IMR-90 (cell line): Measurements from ENCODE around the gene CDC26. TPM values are rescaled to one million over a fixed set of nuclear protein-coding genes. Genes with fewer than 3 reads are reported as not detected.

ENCODE experiments used
- ATAC-seq: fragments of 200-7000 bp; cut with Tn5 transposase; 2 replicates; pipeline ENCODE4 v1.9.1; 2020; ENCODE audit warnings: low read depth, mild to moderate bottlenecking, moderate library complexity
- BruUV-seq: library from RNA; stranded (reverse); fragments of 400-500 nt; replicated peaks from 2 replicates; lab custom pipeline; 2021; lab: Mats Ljungman, UMichigan
- CTCF ChIA-PET: fragments of 300-600 bp; formaldehyde crosslinking; extraction: SDS; loops from one replicate; lab custom pipeline; 2021; ENCODE audit warnings: antibody characterized with exemption; lab: Yijun Ruan, JAX
- POLR2A ChIA-PET: fragments of 300-600 bp; sonication (Branson Sonifier 250); formaldehyde crosslinking; loops from one replicate; lab custom pipeline; 2022; ENCODE audit warnings: antibody characterized with exemption; ENCODE audit not compliant: unreplicated experiment; lab: Charles Lee
- DNase-seq: peaks from one replicate; pipeline ENCODE4 v3.0.0; 2013
- H2AFZ ChIP-seq: replicated peaks from 2 replicates; pipeline ENCODE3; 2013; ENCODE audit warnings: low read length, mild to moderate bottlenecking; ENCODE audit not compliant: poor library complexity
- H2AK5ac ChIP-seq: 2 replicates; pipeline ENCODE4 v1.6.1; 2013; ENCODE audit warnings: low read depth, low read length, inconsistent platforms
- H2AK9ac ChIP-seq: replicated peaks from 2 replicates; pipeline ENCODE3; 2013; ENCODE audit warnings: mild to moderate bottlenecking, low read depth, low read length, moderate library complexity; ENCODE audit not compliant: poor library complexity
- H2BK120ac ChIP-seq: 2 replicates; pipeline ENCODE4 v1.6.1; 2013; ENCODE audit warnings: low read depth, low read length, inconsistent platforms
- H2BK15ac ChIP-seq: 3 replicates; pipeline ENCODE4 v1.6.1; 2013; ENCODE audit warnings: low read depth, low read length, inconsistent platforms
- H2BK20ac ChIP-seq: 2 replicates; pipeline ENCODE4 v1.6.1; 2013; ENCODE audit warnings: low read depth, mild to moderate bottlenecking, inconsistent platforms, low read length, moderate library complexity
- H2BK5ac ChIP-seq: 2 replicates; pipeline ENCODE4 v1.6.1; 2013; ENCODE audit warnings: mild to moderate bottlenecking, low read depth, low read length, inconsistent platforms; ENCODE audit not compliant: poor library complexity, severe bottlenecking
- H3K14ac ChIP-seq: replicated peaks from 2 replicates; pipeline ENCODE4 v1.6.1; 2013; ENCODE audit warnings: low read depth, low read length, inconsistent platforms
- H3K18ac ChIP-seq: 2 replicates; pipeline ENCODE4 v1.6.1; 2013; ENCODE audit warnings: low read depth, low read length, control low read depth
- H3K23ac ChIP-seq: 2 replicates; pipeline ENCODE4 v1.6.1; 2013; ENCODE audit warnings: low read depth, low read length, inconsistent platforms
- H3K27ac ChIP-seq: 2 replicates; pipeline ENCODE4 v1.5.1; 2013; ENCODE audit warnings: mild to moderate bottlenecking, control low read depth, low read length; ENCODE audit not compliant: insufficient read depth
- H3K27me3 ChIP-seq: 2 replicates; pipeline ENCODE4 v1.6.1; 2013; ENCODE audit warnings: low read length; ENCODE audit not compliant: control insufficient read depth, insufficient read depth
- H3K36me3 ChIP-seq: 2 replicates; pipeline ENCODE4 v1.6.1; 2013; ENCODE audit warnings: low read length, mixed read lengths; ENCODE audit not compliant: control insufficient read depth, insufficient read depth
- H3K4ac ChIP-seq: 2 replicates; pipeline ENCODE4 v1.6.1; 2013; ENCODE audit warnings: low read depth, low read length, inconsistent platforms
- H3K4me1 ChIP-seq: 2 replicates; pipeline ENCODE4 v1.6.1; 2013; ENCODE audit warnings: low read length, mixed read lengths; ENCODE audit not compliant: control insufficient read depth, insufficient read depth
- H3K4me2 ChIP-seq: 2 replicates; pipeline ENCODE4 v1.6.1; 2013; ENCODE audit warnings: low read depth, mild to moderate bottlenecking, control low read depth, low read length, moderate library complexity
- H3K4me3 ChIP-seq: 2 replicates; pipeline ENCODE4 v1.5.1; 2013; ENCODE audit warnings: low read depth, mild to moderate bottlenecking, control low read depth, low read length, moderate library complexity; ENCODE audit not compliant: insufficient read depth
- H3K56ac ChIP-seq: 2 replicates; pipeline ENCODE4 v1.6.1; 2013; ENCODE audit warnings: low read length, inconsistent platforms; ENCODE audit not compliant: insufficient read depth; ENCODE audit errors: extremely low read depth
- H3K79me1 ChIP-seq, 2 experiments: 2 replicates each; pipeline ENCODE4 v1.6.1; 2013; ENCODE audit warnings: low read length in 2 of 2, inconsistent platforms in 1 of 2, low read depth in 1 of 2
- H3K9ac ChIP-seq: 2 replicates; pipeline ENCODE4 v1.6.1; 2013; ENCODE audit warnings: low read depth, low read length, control low read depth
- H3K9me1 ChIP-seq: 2 replicates; pipeline ENCODE4 v1.6.1; 2013; ENCODE audit warnings: low read length, inconsistent platforms; ENCODE audit not compliant: insufficient read depth
- H3K9me3 ChIP-seq: 2 replicates; pipeline ENCODE4 v1.6.1; 2013; ENCODE audit warnings: low read length; ENCODE audit not compliant: control insufficient read depth, insufficient read depth
- H4K20me1 ChIP-seq: 2 replicates; pipeline ENCODE4 v1.6.1; 2013; ENCODE audit warnings: low read length, inconsistent platforms; ENCODE audit not compliant: insufficient read depth
- H4K5ac ChIP-seq: 2 replicates; pipeline ENCODE4 v1.6.1; 2013; ENCODE audit warnings: mild to moderate bottlenecking, low read depth, low read length, control low read depth
- H4K8ac ChIP-seq, 2 experiments: 2 replicates each; pipeline ENCODE4 v1.6.1; 2013; ENCODE audit warnings: low read depth in 2 of 2, low read length in 2 of 2, control low read depth in 1 of 2, inconsistent platforms in 1 of 2
- H4K91ac ChIP-seq: 2 replicates; pipeline ENCODE4 v1.6.1; 2013; ENCODE audit warnings: low read depth, low read length, inconsistent platforms; ENCODE audit not compliant: insufficient read depth
- CHD1 ChIP-seq: IDR thresholded peaks from 2 replicates; pipeline ENCODE4 v1.6.1; 2012; ENCODE audit warnings: low read depth, low read length, improper control_type of control experiment
- ELK1 ChIP-seq: fragments of 150-350 bp; IDR thresholded peaks from 2 replicates; pipeline ENCODE4 v1.6.1; 2016; ENCODE audit warnings: low read depth, mild to moderate bottlenecking, low read length, moderate library complexity, borderline replicate concordance
- FOS ChIP-seq: fragments of 150-350 bp; IDR thresholded peaks from 2 replicates; pipeline ENCODE4 v1.6.1; 2016; ENCODE audit warnings: low read depth, low read length
- MAZ ChIP-seq: IDR thresholded peaks from 2 replicates; pipeline ENCODE4 v1.6.1; 2012; ENCODE audit warnings: low read depth, mild to moderate bottlenecking, low read length, improper control_type of control experiment, moderate library complexity, borderline replicate concordance
- NFE2L2 ChIP-seq: fragments of 150-350 bp; IDR thresholded peaks from 2 replicates; pipeline ENCODE4 v1.6.1; 2016; ENCODE audit warnings: low read depth, mild to moderate bottlenecking, low read length
- POLR2A ChIP-seq: IDR thresholded peaks from 2 replicates; pipeline ENCODE4 v1.6.1; 2012; ENCODE audit warnings: mild to moderate bottlenecking, low read depth, low read length
- RCOR1 ChIP-seq: IDR thresholded peaks from 2 replicates; pipeline ENCODE4 v1.6.1; 2012; ENCODE audit warnings: mild to moderate bottlenecking, low read length, improper control_type of control experiment; ENCODE audit not compliant: insufficient replicate concordance
- RFX5 ChIP-seq: IDR thresholded peaks from 2 replicates; pipeline ENCODE4 v1.8.0; 2012; ENCODE audit warnings: low read depth, mild to moderate bottlenecking, low read length, moderate library complexity
- USF2 ChIP-seq: fragments of 150-350 bp; IDR thresholded peaks from 2 replicates; pipeline ENCODE4 v1.6.1; 2017; ENCODE audit warnings: mild to moderate bottlenecking, antibody characterized with exemption, low read length, low read depth
- WGBS, 2 experiments: methylation state at CpG; one replicate each; pipeline versions ENCODE4 v1.1.5 to v1.1.7; 2013; ENCODE audit warnings: missing lambda C conversion rate in 2 of 2; ENCODE audit not compliant: insufficient read length in 1 of 2; ENCODE audit errors: extremely low coverage in 2 of 2; 5-methylcytosine and 5-hydroxymethylcytosine counted together
- dilution Hi-C: fragments of 300-500 bp; cut with HindIII; formaldehyde crosslinking; loops from one replicate; pipeline ENCODE4 v1.14.3; 2018; ENCODE audit warnings: low sequenced_read_pairs; ENCODE audit not compliant: unreplicated experiment
- in situ Hi-C: fragments of 300-500 bp; cut with MboI; formaldehyde crosslinking; loops from 3 replicates; pipeline ENCODE4 v1.14.3; 2019; ENCODE audit warnings: low sequenced_read_pairs, inconsistent platforms, mixed read lengths
- intact Hi-C: fragments of 100-400 bp; cut with micrococcal nuclease; formaldehyde crosslinking; loops from 2 replicates; pipeline ENCODE4 v1.10.0; 2022
- polyA plus RNA-seq, 3 experiments: library from polyadenylated mRNA; depleted of rRNA; stranded (reverse); fragments of >200 nt; gene quantifications; 2 replicates each; pipeline ENCODE4 v1.2.3, GENCODE V29; 2012; ENCODE audit warnings: low replicate concordance in 1 of 3
- total RNA-seq: library from RNA; depleted of rRNA; stranded (reverse); fragments of >200 nt; gene quantifications from 2 replicates; pipeline ENCODE4 v1.2.3, GENCODE V29; 2012

Gene CDC26
- total and polyA plus RNA-seq, 2 of the 4 experiments (the other 2 are of a cell fraction), result 16.5 to 32.7 TPM

- intact Hi-C loops (no loop called here), dilution Hi-C loops (no loop called here), in situ Hi-C loops (no loop called here)
- no peak overlapping the region for H2BK5ac ChIP-seq
- ATAC-seq, result no peak
- BruUV-seq, result no TSS peak
- no peak overlapping the region for H3K23ac ChIP-seq
- H3K4ac ChIP-seq, result no peak overlapping the region
- no peaks in the 10 kb centered on the region for H3K36me3 ChIP-seq
- H2AK9ac ChIP-seq, result no peak overlapping the region
- ChIA-PET POLR2A (no interaction called here), CTCF (interaction anchor here (0.7 kb wide), 1 partner anchor 14 kb away, joined by 3 read pairs; no protein-coding TSS in a partner anchor)
- 94% methylated on average over 2 of the region's 4 CpGs; no CpG with 5 or more reads in 1 of the 2 experiments for WGBS, 2 experiments
- no peaks in the 10 kb centered on the region for H3K9me1 ChIP-seq
- H3K9me3 ChIP-seq, result no peaks in the 10 kb centered on the region
- no peak overlapping the region for H2BK20ac ChIP-seq
- peaks cover 26 to 53% of the 10 kb centered on the region in 2 experiments for H3K79me1 ChIP-seq
- no peak overlapping the region for H3K4me2 ChIP-seq
- H3K9ac ChIP-seq, result no peak overlapping the region
- no peak overlapping the region for H2BK120ac ChIP-seq
- H3K27ac ChIP-seq, result no peak overlapping the region
- no peak overlapping the region for H4K91ac ChIP-seq
- no peaks in the 10 kb centered on the region for H3K27me3 ChIP-seq
- H2AFZ ChIP-seq, result no peak overlapping the region
- H4K8ac ChIP-seq, result no peak overlapping the region
- DNase-seq, result no peak
- H4K20me1 ChIP-seq, result peaks cover 46% of the 10 kb centered on the region; the same call in 1 of the 2 replicates
- no peaks in the 10 kb centered on the region; the same call in 1 of the 2 replicates for H3K4me1 ChIP-seq
- H3K14ac ChIP-seq, result no peak overlapping the region
- TF ChIP-seq NFE2L2, result no peak
- no peak for TF ChIP-seq ELK1
- TF ChIP-seq CHD1, result no peak
- no peak for TF ChIP-seq POLR2A
- TF ChIP-seq RFX5, result no peak
- no peak for TF ChIP-seq USF2
- TF ChIP-seq RCOR1, result no peak
- no peak for TF ChIP-seq FOS
- no peak for TF ChIP-seq MAZ
- H3K4me3 ChIP-seq, result no peak overlapping the region
- H2AK5ac ChIP-seq, result no peak overlapping the region
- no peak overlapping the region for H4K5ac ChIP-seq
- no peak overlapping the region for H2BK15ac ChIP-seq
- H3K18ac ChIP-seq, result no peak overlapping the region
- no peak overlapping the region for H3K56ac ChIP-seq
Observed at GRCh38 chr9:113238859-113239232, 36.5 kb downstream of the CDC26 start.
